Activated CD8-positive, alpha-beta memory T cell treated with anti-CD3 and anti-CD28 coated beads for 48 hours (primary cell): ENCODE data around the gene ROBO2.
"Not testable (repeated sequence)": the region's sequence is repeated elsewhere in the genome, so short reads cannot be mapped to it uniquely, and the experiment has no call there.

ENCODE experiments used
- DNase-seq, 3 experiments: peaks; one replicate each; pipeline ENCODE4 v3.0.0-alpha.2; 2020; ENCODE audit warnings: low read depth in 2 of 3, low spot score in 2 of 3

ROBO2 gene

DNA sequence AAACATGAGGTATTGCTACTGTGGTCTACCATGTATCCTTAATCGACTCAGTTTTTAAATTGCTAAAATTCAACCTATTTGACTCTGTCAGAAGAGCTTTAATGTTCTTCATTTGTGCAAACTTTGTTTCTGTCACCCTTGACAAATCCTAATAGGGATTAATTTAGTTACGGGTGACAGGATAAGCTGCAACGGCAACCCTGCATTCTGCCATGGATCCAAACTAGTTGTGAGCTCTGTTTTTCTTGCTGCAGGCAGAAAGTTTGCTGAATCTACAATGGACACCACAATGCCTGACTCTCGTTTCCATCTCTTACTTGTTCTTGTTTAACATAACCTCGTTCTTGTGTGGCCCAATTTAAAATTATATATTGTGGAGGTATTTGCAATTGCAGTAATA is 352.3 kb downstream of the ROBO2 start:
- no peak for DNase-seq

DNA sequence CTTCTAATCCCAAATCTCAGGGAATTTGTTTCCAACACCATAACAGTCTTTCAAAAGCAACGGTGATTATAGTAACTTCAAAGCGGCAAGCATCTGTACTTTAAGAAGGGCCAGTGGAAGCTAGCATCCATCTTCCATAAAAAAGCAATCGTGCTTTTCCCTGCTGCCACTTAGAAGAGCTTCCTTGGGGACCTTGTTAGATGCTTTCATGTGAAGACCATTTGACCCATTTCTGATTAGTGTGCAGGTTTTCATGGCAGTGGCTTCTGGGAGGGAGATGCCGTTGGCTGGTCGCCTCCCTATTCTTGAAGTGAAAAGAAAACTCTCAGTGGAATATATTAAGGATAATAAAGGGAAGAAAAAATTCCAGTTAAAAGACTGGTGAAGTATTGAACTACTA is 354.1 kb downstream of the ROBO2 start:
- DNase-seq = no peak

DNA sequence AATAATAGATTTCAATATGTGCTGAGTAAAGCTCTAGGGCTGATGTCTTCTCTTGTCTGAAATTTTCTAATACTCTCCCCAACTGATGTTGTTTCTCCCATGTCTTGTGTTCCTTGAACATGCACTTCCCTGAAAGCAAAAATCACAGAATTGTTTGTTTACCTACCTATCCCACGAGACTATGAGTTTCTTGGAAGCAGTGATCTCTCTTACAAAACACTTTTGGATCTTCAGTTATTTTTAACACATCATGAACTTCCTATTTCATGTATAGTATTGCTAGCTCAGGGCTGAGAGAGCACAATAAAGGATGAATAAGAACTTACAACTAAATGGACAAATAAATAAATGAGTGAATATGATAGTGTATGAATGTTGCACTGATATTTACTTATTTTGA is 365.0 kb downstream of the ROBO2 start:
- no peak for DNase-seq

DNA sequence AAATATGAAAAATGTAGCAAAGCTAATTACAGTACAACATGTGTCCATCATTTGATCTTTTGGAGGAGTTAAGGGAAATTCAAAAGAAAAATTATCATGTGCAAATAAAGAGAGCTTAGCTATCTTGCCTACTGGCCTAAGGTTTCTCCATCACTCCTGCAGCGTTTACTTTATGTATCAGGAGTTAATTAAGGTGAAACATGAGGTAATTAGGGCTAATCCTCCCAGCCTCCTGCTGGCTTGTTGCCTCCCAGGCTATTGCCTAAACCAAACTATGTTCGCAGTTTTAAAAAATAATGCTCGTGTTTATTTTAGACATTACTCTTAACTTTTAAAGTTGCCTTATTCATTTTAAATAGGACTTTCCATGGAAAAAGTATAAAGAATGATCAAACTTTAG is 367.5 kb downstream of the ROBO2 start:
- DNase-seq = no peak

DNA sequence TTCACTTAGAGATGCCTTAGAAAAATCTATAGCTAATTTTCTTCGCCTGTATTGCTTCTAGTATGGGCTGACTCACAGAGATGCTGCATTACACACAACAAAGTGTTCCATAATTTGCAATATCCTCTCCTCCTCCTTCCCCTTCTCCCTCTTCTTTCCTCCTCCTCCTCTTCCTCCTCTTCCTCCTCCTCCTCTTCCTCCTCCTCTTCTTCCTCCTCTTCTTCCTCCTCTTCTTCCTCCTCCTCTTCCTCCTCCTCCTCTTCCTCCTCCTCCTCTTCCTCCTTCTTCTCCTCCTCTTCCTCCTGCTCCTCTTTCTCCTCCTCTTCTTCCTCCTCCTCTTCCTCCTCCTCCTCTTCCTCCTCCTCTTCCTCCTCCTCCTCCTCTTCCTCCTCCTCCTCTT is 370.4 kb downstream of the ROBO2 start:
- not testable (repeated sequence) for DNase-seq

DNA sequence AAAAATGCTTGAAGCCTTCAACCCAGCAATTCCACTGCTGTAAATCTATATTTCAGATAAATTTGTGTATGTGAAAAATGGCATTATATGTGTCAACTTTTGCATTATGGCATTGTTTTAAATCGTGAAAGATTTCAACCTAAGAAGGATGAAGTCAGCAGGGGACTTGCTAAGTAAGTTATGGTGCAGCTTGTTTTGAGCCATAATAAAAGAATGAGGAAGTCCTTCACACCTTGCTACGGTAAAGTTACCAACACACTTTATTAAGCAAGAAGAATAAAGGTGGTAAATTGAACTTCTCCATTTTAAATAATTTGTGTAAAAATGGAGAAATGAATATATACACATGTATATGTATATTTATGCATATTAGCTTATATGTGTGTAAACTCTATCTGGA is 371.4 kb downstream of the ROBO2 start:
- DNase-seq = no peak

DNA sequence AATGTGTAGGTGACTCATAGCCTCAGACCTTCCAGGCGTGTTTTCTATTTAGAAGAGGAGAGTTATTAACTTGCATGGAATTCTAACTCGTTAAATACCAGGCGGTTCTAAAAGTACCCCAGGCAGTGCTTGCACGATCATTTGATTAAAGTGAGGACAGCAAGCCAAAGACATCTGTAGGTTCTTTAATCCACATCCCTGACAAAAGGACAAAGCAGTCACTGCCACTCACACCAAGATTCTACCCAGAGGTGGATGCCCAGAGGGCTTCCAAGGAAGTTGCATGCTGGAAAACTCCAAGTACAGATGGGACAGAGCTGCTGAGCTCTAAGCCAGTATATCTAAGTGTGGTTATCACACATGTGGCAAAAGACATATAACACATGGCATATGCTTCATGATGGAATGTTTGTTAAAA is 372.1 kb downstream of the ROBO2 start:
- DNase-seq = no peak

DNA sequence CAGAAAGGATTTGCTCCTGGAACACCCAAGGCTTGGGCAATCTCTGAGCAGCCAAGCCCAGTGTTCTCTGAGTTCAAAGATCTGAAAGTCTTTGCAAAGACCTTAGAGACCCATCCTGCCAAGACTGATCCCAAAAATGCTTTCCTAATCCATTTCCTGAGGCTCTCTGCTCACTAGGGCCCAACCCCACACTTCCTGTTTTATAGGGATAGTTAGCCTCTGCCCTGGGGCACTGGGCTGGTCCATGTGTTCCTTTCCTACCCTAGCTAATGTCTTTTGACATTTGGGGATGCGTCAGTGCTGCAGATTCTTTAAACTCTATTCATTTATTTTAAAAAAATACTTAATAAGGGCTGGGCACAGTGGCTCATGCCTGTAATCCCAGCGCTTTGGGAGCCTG is 372.7 kb downstream of the ROBO2 start:
- DNase-seq = no peak

DNA sequence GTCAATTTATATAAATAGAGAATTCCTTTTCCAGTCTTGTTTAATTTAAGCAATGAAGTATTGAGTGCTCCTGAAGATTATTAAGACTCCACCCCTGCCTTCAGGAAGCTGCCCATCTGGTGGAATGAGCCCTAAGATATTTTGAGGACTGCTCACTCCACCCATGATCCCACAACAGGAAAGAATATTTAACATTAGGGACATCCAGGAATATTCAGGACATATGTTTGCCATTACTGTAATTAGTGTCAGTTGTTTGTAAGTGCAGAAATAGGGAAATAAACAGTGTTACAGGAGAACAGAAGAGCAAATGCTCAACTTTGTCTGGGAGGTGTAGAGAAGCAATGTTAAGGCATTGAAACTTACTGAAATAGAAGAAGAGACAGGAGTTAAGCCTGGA is 375.0 kb downstream of the ROBO2 start:
- DNase-seq = no peak

DNA sequence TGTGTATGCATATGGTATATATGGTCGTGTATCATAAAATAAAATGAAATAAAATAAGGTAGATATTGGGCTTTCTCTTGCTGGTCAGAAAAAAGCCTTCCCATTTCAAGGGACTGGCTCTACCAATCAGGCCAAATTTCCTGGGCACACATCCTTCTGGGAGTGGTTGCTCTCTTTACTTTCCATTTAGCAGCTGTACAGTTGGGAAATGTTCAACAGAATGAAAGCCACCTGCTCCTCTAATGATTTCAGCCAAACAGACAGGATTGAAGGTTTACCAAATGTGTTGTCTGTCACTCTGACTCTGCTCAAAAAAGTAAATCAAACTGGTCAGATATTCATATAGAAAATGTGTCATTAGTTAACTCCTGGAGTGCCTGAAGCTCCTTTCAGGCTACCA is 380.4 kb downstream of the ROBO2 start:
- DNase-seq = no peak

DNA sequence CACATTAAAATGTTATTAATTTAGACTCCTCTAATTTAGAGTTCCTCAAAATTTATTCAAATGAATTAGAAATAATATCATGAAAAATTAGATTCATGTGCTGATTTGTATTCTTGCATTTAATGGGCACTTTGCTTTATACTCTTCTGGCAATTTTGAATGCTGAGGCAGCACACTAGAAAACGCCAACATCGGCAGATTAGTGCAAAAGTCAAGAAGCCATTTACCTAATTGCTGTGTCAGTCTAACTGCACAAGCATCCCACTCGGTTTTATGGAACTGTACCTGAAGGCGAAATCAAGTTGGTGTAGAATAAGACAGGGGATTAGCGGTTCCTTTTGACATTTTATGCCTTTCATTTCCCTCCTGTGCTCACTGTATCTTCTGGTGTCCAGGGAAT is 382.0 kb downstream of the ROBO2 start:
- DNase-seq = no peak

DNA sequence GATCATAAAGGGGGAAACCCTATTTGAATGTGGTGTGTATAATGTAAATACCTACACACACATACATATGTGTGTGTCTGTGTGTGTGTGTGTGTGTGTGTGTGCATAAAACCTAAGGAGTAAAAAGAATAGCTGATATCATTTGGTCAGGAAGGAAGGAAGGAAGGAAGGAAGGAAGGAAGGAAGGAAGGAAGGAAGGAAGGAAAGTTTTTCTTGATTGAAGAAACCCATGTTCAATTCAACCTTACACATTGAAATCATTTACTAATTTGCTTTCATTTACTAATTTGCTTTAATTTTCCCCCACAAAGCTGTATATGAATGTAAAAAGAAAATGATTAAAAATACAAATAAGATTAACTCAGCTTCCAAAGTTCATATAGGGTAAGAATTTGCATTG is 386.6 kb downstream of the ROBO2 start:
- DNase-seq = no peak

DNA sequence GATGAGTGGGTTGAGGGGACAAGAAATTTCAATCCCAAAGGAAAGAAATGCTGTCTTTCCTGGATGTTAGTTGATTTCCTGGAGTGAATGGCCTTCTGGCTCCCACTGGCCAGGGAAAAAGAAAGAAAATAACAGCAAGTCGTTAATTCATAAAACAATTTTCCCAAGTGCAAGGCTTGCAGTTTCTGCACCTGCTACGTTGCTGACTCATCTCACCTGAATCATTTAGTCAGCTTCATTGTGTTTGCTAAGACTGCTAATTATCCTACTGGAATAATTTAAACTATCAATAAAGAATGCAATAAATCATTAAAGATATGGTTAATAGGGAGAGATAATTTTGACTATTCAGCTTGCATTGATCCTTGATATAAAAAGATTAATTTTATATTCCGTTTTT is 387.6 kb downstream of the ROBO2 start:
- DNase-seq = no peak

DNA sequence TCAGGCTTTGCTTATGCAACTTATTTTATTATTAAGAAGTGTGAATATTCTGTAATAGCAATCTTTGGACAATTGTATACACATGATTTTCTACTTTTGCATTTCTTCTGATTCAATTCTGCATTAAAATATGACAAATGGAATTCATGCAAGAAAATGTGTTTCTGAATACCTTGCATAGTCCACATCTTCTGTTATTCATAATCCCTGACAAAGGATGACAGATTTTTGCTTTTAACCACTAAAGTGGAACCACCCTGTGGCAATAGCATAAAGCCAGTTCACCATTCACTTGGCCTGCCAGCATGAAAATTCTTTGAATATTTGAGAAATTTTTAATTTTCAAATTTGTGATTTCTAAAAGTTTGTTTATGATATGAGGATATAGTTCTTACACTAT is 397.0 kb downstream of the ROBO2 start:
- no peak for DNase-seq

DNA sequence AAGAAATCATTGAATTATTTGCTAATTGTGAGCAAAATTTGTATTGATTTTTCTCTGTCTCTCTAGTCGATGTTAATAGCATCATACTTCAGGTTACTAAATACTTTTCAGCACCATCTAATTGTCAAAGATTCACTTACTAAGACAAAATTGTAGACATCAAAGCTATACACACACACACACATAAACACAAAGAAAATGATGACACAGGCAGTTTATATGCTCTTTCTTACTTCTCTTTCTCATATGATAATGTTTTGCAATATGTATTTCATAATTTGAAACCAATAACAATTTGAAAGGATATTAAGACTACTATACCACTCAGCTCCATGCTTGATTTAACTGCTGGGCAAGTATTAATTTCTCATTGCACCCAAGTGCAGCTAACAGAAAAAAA is 406.2 kb downstream of the ROBO2 start:
- no peak for DNase-seq

DNA sequence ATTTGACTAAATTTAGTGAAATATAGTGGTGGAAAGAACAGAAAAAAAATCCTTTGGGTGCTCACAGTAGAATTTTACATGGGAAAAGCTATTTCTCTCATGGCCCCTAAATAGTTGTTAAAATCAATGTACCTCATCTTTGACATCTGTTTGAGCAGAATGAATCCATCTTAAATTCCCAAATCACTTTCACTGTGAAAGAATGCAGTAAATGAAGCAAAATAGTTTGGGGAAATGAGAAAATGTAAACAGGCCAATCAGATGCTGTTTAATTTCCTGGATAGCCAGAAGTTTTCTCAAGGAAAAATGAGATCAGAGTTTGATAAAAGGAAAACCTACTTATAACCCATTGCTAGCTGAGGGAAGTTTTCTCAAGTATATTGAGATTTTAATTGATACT is 406.9 kb downstream of the ROBO2 start:
- DNase-seq = no peak

DNA sequence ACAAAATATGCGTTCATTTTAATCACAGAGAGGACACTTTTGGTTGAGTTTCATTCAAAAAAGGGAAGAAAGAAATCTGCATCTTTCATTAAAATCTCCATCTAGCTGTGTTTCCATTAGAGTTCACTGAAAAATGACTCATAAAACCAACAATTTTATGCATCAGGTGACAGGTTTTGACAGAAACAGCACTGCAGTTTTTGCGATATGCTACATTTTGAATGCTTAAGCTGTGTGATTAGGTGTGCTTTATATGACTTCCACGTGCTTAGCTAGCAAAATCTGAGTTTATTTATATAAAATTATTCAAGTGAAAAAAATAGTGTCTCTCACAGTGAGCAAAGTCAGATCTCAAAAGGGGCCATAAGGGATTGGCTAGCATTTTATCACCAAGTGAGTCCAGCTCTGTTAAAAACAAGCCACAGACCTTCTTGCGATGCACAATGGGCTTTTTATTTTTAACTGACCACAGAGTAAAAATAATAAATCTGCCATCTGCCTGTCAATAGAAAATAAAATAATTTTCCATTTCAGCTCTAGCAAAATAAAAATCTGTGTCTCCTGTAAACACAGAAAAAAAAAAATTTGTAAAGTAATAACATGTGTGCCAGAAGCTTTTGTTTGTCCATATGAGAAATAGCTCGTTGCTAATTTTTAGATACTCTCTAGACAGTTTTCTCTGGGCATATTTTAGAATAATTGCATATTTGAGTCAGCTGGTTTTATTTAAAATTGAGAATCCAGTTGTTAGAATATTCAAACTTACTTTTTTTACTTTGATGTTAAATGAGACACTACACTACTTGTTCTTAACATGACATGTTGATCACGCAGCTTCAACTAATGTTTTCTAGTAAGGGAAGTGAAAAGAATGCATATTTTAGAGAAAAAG is 409.8 kb downstream of the ROBO2 start:
- no peak for DNase-seq

DNA sequence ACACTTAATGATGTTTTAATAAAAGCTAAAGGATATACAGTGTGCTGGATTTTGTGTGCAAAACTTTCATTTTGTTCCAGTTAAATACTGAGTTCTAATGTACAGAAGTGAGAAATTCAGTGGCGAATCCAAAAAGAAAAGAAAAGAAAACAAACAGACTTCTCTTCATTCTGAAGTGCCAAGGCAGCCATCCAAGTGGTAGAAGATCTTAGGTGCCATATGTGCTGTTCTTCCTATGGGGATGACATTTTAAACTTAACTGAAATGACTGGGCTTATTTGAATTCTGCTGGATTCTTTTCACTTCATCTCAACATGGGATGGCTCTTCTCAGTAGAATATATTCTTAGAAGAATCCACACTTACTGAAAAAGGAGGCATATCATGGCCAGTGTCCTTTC is 416.5 kb downstream of the ROBO2 start:
- DNase-seq = no peak

DNA sequence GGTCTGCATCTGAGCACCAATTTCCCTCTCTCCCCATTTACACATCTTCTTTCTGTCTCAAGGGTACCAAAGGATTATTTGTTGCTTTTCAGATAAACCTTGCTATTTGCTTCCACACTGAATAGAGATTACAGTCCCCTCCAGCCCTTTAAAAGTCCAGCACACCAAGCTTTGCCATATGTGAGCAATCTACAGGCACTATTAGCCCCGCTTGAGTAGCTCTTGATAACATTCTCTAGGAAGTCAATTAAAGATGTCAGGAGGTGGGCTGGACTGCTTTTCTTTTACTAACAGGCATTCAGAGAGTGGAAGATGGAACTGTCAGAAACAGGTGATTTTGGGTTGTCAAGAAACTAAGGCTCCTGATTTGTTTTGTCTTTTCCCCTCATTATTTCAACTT is 417.0 kb downstream of the ROBO2 start:
- no peak for DNase-seq

DNA sequence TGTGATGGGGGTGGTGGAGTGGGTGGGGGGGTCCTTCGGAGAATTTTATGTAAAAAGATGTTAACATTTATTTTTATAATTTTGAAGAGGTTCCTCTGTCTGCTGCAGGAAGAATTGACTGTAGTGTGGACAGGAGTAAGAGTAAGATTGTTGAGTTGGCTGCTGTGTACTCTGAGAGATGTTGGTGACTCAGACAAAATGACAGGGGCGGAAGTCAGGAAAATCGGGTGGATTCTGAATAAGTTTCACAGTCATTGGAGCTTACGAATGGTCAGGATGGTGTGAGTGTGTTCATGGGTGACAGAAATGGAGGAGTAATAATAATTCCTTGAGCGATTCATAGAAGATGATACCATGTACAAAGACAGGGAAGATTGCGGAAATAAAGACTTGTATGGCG is 420.0 kb downstream of the ROBO2 start:
- no peak for DNase-seq

DNA sequence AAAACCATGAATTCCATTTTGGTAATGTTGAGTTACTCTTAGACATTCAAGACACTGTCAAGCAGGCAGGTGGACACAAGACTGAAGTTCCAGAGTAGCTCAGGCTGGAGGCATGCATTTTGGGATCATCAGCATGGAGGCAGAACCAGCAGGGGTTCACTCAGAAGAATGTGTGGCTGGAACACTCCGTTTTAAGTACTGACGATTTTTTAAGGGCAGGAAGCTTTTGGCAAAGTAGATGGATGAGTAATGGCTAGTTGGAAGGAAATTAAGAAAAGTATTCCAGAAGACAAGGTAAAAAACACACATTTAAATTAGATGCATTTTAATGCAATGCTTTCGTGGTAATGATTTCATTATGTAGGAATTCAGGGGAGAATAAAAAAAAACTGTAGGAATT is 420.4 kb downstream of the ROBO2 start:
- no peak for DNase-seq

DNA sequence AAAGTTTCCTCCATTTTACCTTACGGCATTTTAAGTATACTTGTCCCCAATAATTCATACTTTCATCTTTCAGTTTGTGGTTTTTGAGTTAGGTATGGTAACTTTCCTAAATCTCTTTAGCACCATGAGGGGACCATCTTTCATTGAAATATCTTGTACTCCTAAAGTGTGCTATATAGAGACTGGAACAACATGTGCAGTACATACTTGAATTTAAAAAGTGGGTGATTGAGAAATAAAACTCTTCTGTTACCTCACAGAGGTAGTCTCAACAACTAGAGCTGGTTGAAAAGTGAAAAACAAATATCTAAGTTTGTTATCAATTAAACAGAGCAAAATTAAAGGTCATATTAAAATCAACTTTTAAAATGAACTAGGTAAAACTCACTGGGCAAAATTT is 423.1 kb downstream of the ROBO2 start:
- DNase-seq = no peak

DNA sequence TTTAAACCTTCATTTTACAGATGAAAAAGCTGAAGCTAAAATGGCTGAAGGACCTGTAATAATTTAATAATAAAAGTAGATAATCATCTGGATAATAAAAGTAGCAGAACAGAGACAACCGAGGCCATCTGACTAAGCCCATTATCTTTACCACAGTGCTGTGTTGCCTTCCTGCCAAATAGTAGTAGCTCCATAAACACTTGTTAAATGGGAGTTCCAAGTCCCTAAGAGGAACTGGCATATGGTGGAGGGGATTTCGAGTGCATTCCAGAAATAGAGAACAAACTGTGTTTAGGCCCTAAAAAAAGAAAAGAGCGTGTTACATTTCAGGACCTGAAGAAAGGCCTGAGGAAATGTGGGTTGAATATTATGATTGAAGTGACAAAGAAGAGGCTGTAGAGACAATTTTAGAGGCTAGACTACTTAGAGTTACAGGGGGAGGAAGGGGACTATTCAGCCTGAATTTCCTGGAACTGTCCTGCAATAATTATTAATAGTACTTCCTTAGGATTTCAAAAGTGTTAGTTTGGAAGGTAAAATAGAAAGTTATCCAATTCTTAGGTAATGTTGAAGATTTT is 424.3 kb downstream of the ROBO2 start:
- no peak for DNase-seq
